ENCODE data around the gene GALR2. TPM values are rescaled to one million over a fixed set of nuclear protein-coding genes. Genes with fewer than 3 reads are reported as not detected.

The GALR2 gene
- total and polyA plus RNA-seq, 5 donors = not detected

DNA sequence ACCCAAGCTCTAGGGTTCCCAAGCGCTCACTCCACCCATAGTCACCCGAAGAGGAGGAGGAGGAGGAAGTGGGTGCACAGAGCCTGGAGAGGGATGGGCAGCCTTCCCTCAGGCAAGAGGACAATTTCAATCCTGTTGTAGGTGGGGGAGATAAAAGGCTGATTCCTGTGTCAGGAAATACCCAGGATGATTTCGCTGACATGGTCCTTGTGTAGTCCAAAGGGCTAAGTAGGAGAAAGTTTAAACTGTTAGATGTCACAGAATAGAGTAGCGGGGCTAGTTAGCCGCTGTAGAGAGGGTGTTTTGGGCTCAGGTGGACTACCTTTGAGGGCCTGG is 30.3 kb downstream of the GALR2 start:
- ATAC-seq (no peak), DNase-seq (no peak)
- 85% methylated on average over 5 of the region's 5 CpGs for WGBS
- Histone ChIP-seq H3K4me1 (ENCODE audit: control insufficient read depth, insufficient read depth, low read length) (no peaks in the 10 kb centered on the region), H3K27ac (ENCODE audit: low read length) (no peak overlapping the region), H3K4me3 (ENCODE audit: low read length) (no peak overlapping the region), H3K9me3 (ENCODE audit: control insufficient read depth, low read length) (no peaks in the 10 kb centered on the region), H3K27me3 (ENCODE audit: control insufficient read depth, insufficient read depth) (no peaks in the 10 kb centered on the region)
- intact Hi-C loops (cut with DNase I) = no loop called here

DNA sequence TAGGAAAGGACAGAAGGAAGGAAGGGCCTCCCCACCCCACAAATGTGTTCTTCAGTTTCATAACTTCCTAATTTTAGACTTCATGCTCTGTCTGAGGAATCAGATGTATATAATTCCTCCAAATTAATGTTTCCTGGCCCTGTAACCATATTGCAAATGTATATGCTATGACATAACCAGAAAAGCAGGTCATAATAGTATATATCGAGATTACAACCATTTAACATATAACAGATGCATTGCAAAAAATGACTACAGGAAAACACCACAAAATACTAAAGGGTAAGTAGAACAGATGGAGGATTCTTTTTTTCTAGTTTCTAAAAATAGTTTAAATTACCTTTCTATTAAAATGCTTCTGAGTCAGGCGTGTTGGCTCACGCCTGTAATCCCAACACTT is 32.1 kb downstream of the GALR2 start:
- no peaks in the 10 kb centered on the region for H3K9me3 ChIP-seq (ENCODE audit: control insufficient read depth, low read length)
- no peak overlapping the region for H3K27ac ChIP-seq (ENCODE audit: low read length)
- H3K27me3 ChIP-seq (ENCODE audit: control insufficient read depth, insufficient read depth) = no peaks in the 10 kb centered on the region
- no peak overlapping the region for H3K4me3 ChIP-seq (ENCODE audit: low read length)
- no peaks in the 10 kb centered on the region for H3K4me1 ChIP-seq (ENCODE audit: control insufficient read depth, insufficient read depth, low read length)
- 74% methylated on average over 3 of the region's 3 CpGs for WGBS
- intact Hi-C loops (cut with DNase I) = no loop called here
- DNase-seq (no peak), ATAC-seq (no peak)

DNA sequence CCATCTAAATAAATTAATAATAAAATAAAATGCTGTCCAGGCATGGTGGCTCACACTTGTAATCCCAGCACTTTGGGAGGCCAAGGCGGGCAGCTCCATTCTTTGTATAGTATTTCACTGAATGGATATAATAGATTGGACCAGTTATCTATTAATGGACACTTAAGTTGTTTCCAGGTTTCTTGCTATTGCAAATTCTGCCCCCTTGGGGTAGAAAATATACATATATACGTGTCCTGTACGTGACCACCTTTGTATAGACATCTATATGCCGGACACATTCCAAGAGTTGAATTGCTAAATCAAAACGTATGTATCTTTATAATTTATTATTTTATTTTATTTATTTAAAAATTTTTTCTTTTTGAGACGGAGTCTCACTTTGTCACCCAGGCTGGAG is 32.9 kb downstream of the GALR2 start:
- no peak overlapping the region for H3K4me3 ChIP-seq (ENCODE audit: low read length)
- H3K9me3 ChIP-seq (ENCODE audit: control insufficient read depth, low read length) = no peaks in the 10 kb centered on the region
- 81% methylated on average over 6 of the region's 6 CpGs for WGBS
- H3K27me3 ChIP-seq (ENCODE audit: control insufficient read depth, insufficient read depth) = no peaks in the 10 kb centered on the region
- intact Hi-C loops (cut with DNase I) = no loop called here
- no peak for DNase-seq
- no peak overlapping the region for H3K27ac ChIP-seq (ENCODE audit: low read length)
- no peaks in the 10 kb centered on the region for H3K4me1 ChIP-seq (ENCODE audit: control insufficient read depth, insufficient read depth, low read length)
- ATAC-seq = no peak

DNA sequence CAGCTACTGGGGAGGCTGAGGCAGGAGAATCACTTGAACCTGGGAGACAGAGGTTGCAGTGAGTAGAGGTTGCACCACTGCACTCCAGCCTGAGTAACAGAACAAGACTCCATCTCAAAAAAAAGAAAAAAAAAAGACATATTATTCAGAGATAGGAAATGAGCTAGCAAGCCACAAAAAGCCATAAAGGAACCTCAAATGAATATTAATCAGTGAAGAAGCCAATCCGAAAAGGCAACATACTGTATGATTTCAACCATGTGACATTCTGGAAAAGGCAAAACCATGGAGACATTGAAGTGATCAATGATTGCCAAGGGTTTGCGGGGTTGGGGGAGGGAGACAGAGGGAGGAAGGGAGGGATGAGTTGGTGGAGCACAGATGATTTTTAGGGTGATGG is 37.4 kb downstream of the GALR2 start:
- intact Hi-C loops (cut with DNase I) = no loop called here
- H3K9me3 ChIP-seq (ENCODE audit: control insufficient read depth, low read length) = no peaks in the 10 kb centered on the region
- H3K27me3 ChIP-seq (ENCODE audit: control insufficient read depth, insufficient read depth) = no peaks in the 10 kb centered on the region
- no peak for ATAC-seq
- 87% methylated on average over 2 of the region's 2 CpGs for WGBS
- no peak overlapping the region for H3K27ac ChIP-seq (ENCODE audit: low read length)
- H3K4me1 ChIP-seq (ENCODE audit: control insufficient read depth, insufficient read depth, low read length) = no peaks in the 10 kb centered on the region
- DNase-seq = no peak
- no peak overlapping the region for H3K4me3 ChIP-seq (ENCODE audit: low read length)

DNA sequence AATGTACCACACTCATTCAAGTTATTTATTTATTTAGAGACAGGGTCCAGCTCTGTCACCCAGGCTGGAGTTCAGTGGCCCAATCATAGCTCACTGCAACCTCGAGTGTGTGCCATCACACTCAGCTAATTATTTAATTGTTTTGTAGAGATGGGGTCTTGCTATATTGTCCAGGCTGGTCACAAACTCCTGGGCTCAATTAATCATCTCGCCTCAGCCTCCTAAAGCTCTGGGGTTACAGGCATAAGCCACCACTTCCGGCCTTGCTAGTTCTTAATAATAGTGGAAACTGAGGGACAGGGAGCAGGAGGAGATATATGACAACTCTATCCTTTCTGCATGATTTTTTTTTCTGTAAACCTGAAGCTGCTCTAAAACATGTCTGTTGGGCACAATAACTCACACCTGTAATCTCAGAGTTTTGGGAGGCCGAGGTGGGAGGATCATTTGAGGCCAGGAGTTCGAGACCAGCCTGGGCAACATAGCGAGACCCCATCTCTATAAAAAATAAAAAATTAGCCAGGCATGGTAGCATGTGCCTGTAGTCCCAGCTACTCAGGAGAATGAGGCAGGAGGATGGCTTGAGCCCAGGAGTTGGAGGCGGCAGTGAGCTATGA is 40.7 kb downstream of the GALR2 start:
- 91% methylated on average over 7 of the region's 7 CpGs for WGBS
- intact Hi-C loops (cut with DNase I) = no loop called here
- no peak for ATAC-seq
- Histone ChIP-seq H3K27me3 (ENCODE audit: control insufficient read depth, insufficient read depth) (no peaks in the 10 kb centered on the region), H3K9me3 (ENCODE audit: control insufficient read depth, low read length) (no peaks in the 10 kb centered on the region), H3K4me1 (ENCODE audit: control insufficient read depth, insufficient read depth, low read length) (no peaks in the 10 kb centered on the region), H3K4me3 (ENCODE audit: low read length) (no peak overlapping the region), H3K27ac (ENCODE audit: low read length) (no peak overlapping the region)
- DNase-seq = no peak

DNA sequence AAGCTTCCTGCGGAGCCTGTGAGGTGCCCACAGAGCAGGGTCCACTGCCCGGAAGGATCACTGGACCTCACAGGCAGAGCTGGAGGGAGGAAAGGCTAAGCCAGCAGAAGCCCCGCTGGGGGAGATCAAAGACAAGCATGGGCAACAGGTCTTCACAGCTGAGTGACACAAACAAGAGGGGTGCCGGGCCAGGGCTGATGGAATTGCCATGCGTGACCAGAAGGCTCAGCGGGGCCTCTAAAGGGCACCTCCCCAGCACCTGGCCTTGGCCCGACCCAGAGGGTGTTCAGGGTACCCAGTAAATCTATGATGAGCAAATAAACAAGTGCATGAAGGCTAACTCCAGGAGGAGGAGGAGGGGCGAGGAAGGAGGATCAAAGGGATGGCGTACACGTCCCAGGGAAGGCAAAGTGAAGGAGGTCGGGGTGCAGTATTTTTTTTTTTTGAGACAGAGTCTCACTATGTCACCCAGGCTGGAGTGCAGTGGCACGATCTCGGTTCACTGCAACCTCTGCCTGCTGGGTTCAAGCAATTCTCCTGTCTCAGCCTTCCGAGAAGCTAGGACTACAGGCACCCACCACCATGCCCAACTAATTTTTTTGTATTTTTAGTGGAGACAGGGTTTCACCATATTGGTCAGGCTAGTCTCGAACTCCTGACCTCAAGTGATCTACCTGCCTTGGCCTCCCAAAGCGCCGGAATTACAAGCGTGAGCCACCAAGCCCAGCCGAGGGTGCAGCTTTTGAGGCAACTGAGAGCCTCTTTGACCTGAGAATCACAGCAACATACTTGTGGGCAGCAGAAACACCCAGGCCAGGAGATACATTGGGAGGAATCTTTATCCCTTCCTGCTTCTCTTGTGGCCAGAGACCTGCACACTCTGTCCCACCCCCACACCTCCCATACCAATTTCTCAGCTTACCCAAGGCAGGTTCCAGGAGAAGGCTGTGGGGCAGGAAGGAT is 45.1 kb downstream of the GALR2 start:
- no peak overlapping the region for H3K27ac ChIP-seq (ENCODE audit: low read length)
- WGBS = 80% methylated on average over 19 of the region's 19 CpGs
- H3K4me1 ChIP-seq (ENCODE audit: control insufficient read depth, insufficient read depth, low read length) = no peaks in the 10 kb centered on the region
- no peak for ATAC-seq
- H3K9me3 ChIP-seq (ENCODE audit: control insufficient read depth, low read length) = no peaks in the 10 kb centered on the region
- DNase-seq = no peak
- intact Hi-C loops (cut with DNase I) = loop anchor here (5.0 to 10.0 kb wide), 4 partner anchors 55 to 173 kb away; no protein-coding TSS in a partner anchor
- H3K27me3 ChIP-seq (ENCODE audit: control insufficient read depth, insufficient read depth) = no peaks in the 10 kb centered on the region
- no peak overlapping the region for H3K4me3 ChIP-seq (ENCODE audit: low read length)

DNA sequence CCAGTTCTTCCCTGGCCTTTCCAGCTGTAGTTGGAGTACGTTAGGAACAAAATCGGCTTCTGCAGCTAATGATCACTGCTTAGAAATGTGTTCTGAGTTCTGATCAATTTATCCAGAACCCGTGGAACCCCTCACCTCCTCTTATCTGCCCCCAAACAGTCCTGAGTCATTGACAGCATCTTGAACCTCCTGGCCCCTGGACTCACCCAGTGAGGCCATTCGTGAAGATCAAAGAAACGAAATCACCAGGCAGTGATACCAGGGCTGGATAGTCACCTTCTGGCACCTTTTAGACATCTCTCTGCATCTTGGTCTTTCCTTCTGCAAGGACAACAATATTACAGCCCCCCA is 46.1 kb downstream of the GALR2 start:
- intact Hi-C loops (cut with DNase I) = loop anchor here (1.0 to 10.0 kb wide), 5 partner anchors 54 to 172 kb away; no protein-coding TSS in a partner anchor
- H3K4me1 ChIP-seq (ENCODE audit: control insufficient read depth, insufficient read depth, low read length) = no peaks in the 10 kb centered on the region
- H3K4me3 ChIP-seq (ENCODE audit: low read length) = no peak overlapping the region
- no peak for ATAC-seq
- 87% methylated on average over 5 of the region's 5 CpGs for WGBS
- no peak overlapping the region for H3K27ac ChIP-seq (ENCODE audit: low read length)
- H3K27me3 ChIP-seq (ENCODE audit: control insufficient read depth, insufficient read depth) = no peaks in the 10 kb centered on the region
- H3K9me3 ChIP-seq (ENCODE audit: control insufficient read depth, low read length) = no peaks in the 10 kb centered on the region
- DNase-seq = no peak

DNA sequence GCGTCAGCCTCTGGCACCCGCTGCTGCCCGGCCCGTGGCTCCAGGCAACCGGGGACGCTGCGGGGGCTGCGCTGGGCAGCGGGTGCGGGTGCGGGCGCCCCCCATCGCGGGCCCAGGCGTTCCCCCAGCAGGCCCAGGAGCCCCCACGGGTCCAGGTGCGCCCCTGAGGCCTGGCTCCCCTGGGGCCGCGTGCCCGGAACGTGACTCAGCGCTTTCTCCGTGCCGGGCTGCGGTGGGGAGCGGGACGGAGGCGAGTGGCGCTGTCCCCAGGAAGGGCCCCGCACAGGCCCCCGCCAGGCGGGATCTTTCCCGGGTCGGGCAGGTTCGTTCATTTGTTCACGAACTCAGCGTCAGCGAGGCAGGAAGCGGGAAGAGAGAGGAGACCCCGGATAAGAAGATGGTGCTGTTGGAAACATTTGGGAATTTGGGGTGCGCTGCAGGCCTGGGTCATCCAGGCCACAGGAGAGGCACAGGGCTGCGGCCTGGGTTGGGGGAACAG is 47.4 kb downstream of the GALR2 start:
- 26% methylated on average over 42 of the region's 42 CpGs for WGBS
- H3K27me3 ChIP-seq (ENCODE audit: control insufficient read depth, insufficient read depth) = no peaks in the 10 kb centered on the region
- ATAC-seq (peak; percentile 41 to 49), DNase-seq (peak in 2 of 3 donors; percentile 72 to 73)
- peak overlapping the region; percentile 33 for H3K4me3 ChIP-seq (ENCODE audit: low read length)
- no peaks in the 10 kb centered on the region for H3K9me3 ChIP-seq (ENCODE audit: control insufficient read depth, low read length)
- intact Hi-C loops (cut with DNase I) = loop anchor here (1.0 to 10.0 kb wide), 6 partner anchors 53 to 170 kb away; no protein-coding TSS in a partner anchor
- no peak overlapping the region for H3K27ac ChIP-seq (ENCODE audit: low read length)
- H3K4me1 ChIP-seq (ENCODE audit: control insufficient read depth, insufficient read depth, low read length) = no peaks in the 10 kb centered on the region

DNA sequence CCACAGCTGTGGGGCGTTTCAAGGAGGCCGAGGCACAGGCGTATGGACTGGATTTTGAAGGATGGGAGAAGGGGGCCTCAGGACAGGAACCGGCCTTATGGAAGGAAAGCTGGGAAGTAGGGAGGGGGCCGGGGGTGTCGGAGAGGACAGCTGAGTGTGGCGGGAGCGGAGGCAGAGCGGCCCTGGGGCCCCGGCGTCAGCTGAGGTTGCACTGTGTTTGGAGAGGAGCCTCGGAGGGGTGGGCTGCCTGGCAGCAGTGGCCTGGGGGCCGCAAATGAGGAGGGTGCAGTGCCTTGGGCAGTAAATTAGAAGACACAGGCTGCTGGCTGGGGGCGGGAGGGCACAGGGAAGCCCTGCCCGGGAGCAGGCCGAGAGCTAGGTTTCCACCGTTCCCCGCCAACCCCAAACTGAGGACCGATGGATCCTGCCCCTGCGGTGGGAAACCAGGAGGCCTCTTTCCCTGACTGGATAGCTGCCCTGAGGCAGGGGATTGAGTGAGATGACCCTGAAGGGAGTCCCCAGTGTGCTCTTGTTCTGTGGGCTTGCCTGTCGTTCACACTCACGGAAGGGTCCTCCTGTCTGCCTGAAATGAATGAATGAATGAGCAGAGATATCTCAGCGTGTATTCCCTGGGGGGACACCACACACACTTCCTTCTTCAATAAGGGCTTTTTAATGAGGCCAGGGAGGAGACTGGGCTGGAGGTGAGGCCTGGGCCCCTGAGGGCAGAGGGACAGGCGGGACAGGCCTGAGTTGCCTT is 48.0 kb downstream of the GALR2 start:
- Histone ChIP-seq H3K9me3 (ENCODE audit: control insufficient read depth, low read length) (no peaks in the 10 kb centered on the region), H3K27ac (ENCODE audit: low read length) (no peak overlapping the region), H3K27me3 (ENCODE audit: control insufficient read depth, insufficient read depth) (no peaks in the 10 kb centered on the region), H3K4me1 (ENCODE audit: control insufficient read depth, insufficient read depth, low read length) (no peaks in the 10 kb centered on the region), H3K4me3 (ENCODE audit: low read length) (no peak overlapping the region)
- intact Hi-C loops (cut with DNase I) = loop anchor here (2.0 to 10.0 kb wide), 5 partner anchors 52 to 170 kb away; no protein-coding TSS in a partner anchor
- ATAC-seq (no peak), DNase-seq (no peak)
- 87% methylated on average over 24 of the region's 24 CpGs for WGBS

DNA sequence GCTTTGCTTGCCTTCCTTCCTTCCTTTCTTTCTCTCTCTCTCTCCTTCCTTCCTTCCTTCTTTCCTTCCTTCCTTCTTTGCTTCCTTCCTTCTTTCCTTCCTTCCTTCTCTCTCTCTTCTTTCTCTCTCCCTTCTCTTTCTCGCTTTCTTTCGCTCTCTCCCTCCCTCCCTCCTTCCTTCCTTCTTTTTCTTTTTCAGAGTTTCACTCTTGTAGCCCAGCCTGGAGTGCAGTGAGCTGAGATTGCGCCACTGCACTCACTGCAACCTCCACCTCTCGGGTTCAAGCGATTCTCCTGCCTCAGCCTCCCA is 48.6 kb downstream of the GALR2 start:
- Histone ChIP-seq H3K9me3 (ENCODE audit: control insufficient read depth, low read length) (no peaks in the 10 kb centered on the region), H3K4me1 (ENCODE audit: control insufficient read depth, insufficient read depth, low read length) (no peaks in the 10 kb centered on the region), H3K27ac (ENCODE audit: low read length) (no peak overlapping the region), H3K27me3 (ENCODE audit: control insufficient read depth, insufficient read depth) (no peaks in the 10 kb centered on the region), H3K4me3 (ENCODE audit: low read length) (no peak overlapping the region)
- WGBS = 83% methylated on average over 5 of the region's 5 CpGs
- no peak for ATAC-seq
- no peak for DNase-seq
- intact Hi-C loops (cut with DNase I) = loop anchor here (2.0 to 10.0 kb wide), 5 partner anchors 52 to 169 kb away; no protein-coding TSS in a partner anchor

All from right cardiac atrium (tissue), 5 donors.